Sigmoid colon (tissue), 4 donors: ENCODE measurements around the gene RHOBTB1.

ENCODE experiments used
- CTCF ChIP-seq, 4 experiments: fragments of 450-650 bp in 3 of 4; fragments of 200-600 bp in 1 of 4; IDR thresholded peaks; one replicate each; pipeline ENCODE4 v1.5.1; 2016 to 2019; ENCODE audit warnings: antibody characterized with exemption in 4 of 4, mild to moderate bottlenecking in 3 of 4, moderate library complexity in 2 of 4
- EP300 ChIP-seq, 4 donors: sonication (generic); formaldehyde crosslinking; IDR thresholded peaks; one replicate each; pipeline ENCODE4 v1.6.1; 2017; ENCODE audit warnings: antibody characterized with exemption in 4 of 4
- POLR2A ChIP-seq, 2 donors: fragments of 450-650 bp; IDR thresholded peaks; one replicate each; pipeline ENCODE4 v1.6.1; 2016; ENCODE audit warnings: antibody characterized with exemption in 2 of 2, mild to moderate bottlenecking in 2 of 2, moderate library complexity in 2 of 2
- POLR2AphosphoS5 ChIP-seq, 4 donors: sonication (generic); formaldehyde crosslinking; IDR thresholded peaks; one replicate each; pipeline ENCODE4 v1.6.1; 2017; ENCODE audit warnings: antibody characterized with exemption in 4 of 4

- TF ChIP-seq CTCF (IDR thresholded peaks at IDR 0.05) (no peak), POLR2AphosphoS5 (IDR thresholded peaks at IDR 0.05) (no peak), EP300 (IDR thresholded peaks at IDR 0.05) (no peak), POLR2A (IDR thresholded peaks at IDR 0.05) (no peak)
Measured at GRCh38 chr10:60951272-60951724, 7.3 kb upstream of the RHOBTB1 start.
